ENCODE results near the gene TUBGCP3. TPM values are rescaled to one million over a fixed set of nuclear protein-coding genes. Genes with fewer than 3 reads are reported as not detected.

The TUBGCP3 gene
- total and polyA plus RNA-seq, 4 donors, result 6.7 to 31.0 (median 17.3) TPM

- no peak overlapping the region for H3K9ac ChIP-seq (ENCODE audit: low read depth in 1 of 2, low read length in 2 of 2)
- TF ChIP-seq YY1 (IDR thresholded peaks at IDR 0.05) (no peak), FOXA2 (IDR thresholded peaks at IDR 0.05) (no peak), TAF1 (conservative IDR thresholded peaks at IDR 0.05) (no peak), ZBTB33 (IDR thresholded peaks at IDR 0.05) (no peak), FOXA1 (IDR thresholded peaks at IDR 0.05) (no peak), HNF4G (IDR thresholded peaks at IDR 0.05) (no peak), RAD21 (IDR thresholded peaks at IDR 0.05) (no peak), REST (IDR thresholded peaks at IDR 0.05) (no peak), CTCF (IDR thresholded peaks at IDR 0.05; ENCODE audit: low read depth, low read length, missing input control) (no peak)
- H3K27me3 ChIP-seq (ENCODE audit: control insufficient read depth in 4 of 4, insufficient read depth in 4 of 4, low read length in 3 of 4), result no peaks in the 10 kb centered on the region
- H3K9me3 ChIP-seq (ENCODE audit: control insufficient read depth in 4 of 4, low read length in 3 of 4), result no peaks in the 10 kb centered on the region
- DNase-seq (ENCODE audit: low spot score), result no peak
- no peak overlapping the region for H3K4me3 ChIP-seq (ENCODE audit: low read depth in 1 of 3, low read length in 3 of 3)
- no peak overlapping the region for H3K27ac ChIP-seq (ENCODE audit: low read depth in 1 of 2, low read length in 2 of 2)
- WGBS, result 87% methylated on average over 12 of the region's 12 CpGs
- H3K4me1 ChIP-seq (ENCODE audit: control insufficient read depth in 4 of 4, insufficient read depth in 4 of 4, low read length in 3 of 4), result peaks cover 3 to 6% (median 4%) of the 10 kb centered on the region in 4 donors
- no peaks in the 10 kb centered on the region for H3K36me3 ChIP-seq (ENCODE audit: control insufficient read depth in 4 of 4, insufficient read depth in 3 of 4, low read depth in 1 of 4, low read length in 3 of 4)
These were observed 56.6 kb downstream of the TUBGCP3 start for GRCh38 chr13:112531263-112531794.

GRCh38 chr13:112530861-112531260, 57.1 kb downstream of the TUBGCP3 start:
- H3K9me3 ChIP-seq (ENCODE audit: control insufficient read depth in 4 of 4, low read length in 3 of 4), result no peaks in the 10 kb centered on the region
- no peak overlapping the region for H3K4me3 ChIP-seq (ENCODE audit: low read depth in 1 of 3, low read length in 3 of 3)
- no peaks in the 10 kb centered on the region for H3K36me3 ChIP-seq (ENCODE audit: control insufficient read depth in 4 of 4, insufficient read depth in 3 of 4, low read depth in 1 of 4, low read length in 3 of 4)
- peaks cover 3 to 6% (median 4%) of the 10 kb centered on the region in 4 donors for H3K4me1 ChIP-seq (ENCODE audit: control insufficient read depth in 4 of 4, insufficient read depth in 4 of 4, low read length in 3 of 4)
- TF ChIP-seq SP1 (IDR thresholded peaks at IDR 0.05) (no peak), FOXA2 (IDR thresholded peaks at IDR 0.05) (no peak), NR2F2 (IDR thresholded peaks at IDR 0.05) (no peak)
- WGBS, result 62% methylated on average over 2 of the region's 2 CpGs
- H3K27me3 ChIP-seq (ENCODE audit: control insufficient read depth in 4 of 4, insufficient read depth in 4 of 4, low read length in 3 of 4), result no peaks in the 10 kb centered on the region
- no peak for DNase-seq (ENCODE audit: low spot score)
- no peak overlapping the region for H3K9ac ChIP-seq (ENCODE audit: low read depth in 1 of 2, low read length in 2 of 2)
- no peak overlapping the region for H3K27ac ChIP-seq (ENCODE audit: low read depth in 1 of 2, low read length in 2 of 2)

GRCh38 chr13:112529216-112529615, 58.7 kb downstream of the TUBGCP3 start:
- H3K4me3 ChIP-seq (ENCODE audit: low read depth in 1 of 3, low read length in 3 of 3), result no peak overlapping the region
- H3K9ac ChIP-seq (ENCODE audit: low read depth in 1 of 2, low read length in 2 of 2), result no peak overlapping the region
- DNase-seq (ENCODE audit: low spot score), result no peak
- H3K27me3 ChIP-seq (ENCODE audit: control insufficient read depth in 4 of 4, insufficient read depth in 4 of 4, low read length in 3 of 4), result no peaks in the 10 kb centered on the region
- H3K36me3 ChIP-seq (ENCODE audit: control insufficient read depth in 4 of 4, insufficient read depth in 3 of 4, low read depth in 1 of 4, low read length in 3 of 4), result peaks cover 0 to 2% (median 0%) of the 10 kb centered on the region in 4 donors
- no peak overlapping the region for H3K27ac ChIP-seq (ENCODE audit: low read depth in 1 of 2, low read length in 2 of 2)
- 96% methylated on average over 8 of the region's 8 CpGs for WGBS
- no peaks in the 10 kb centered on the region for H3K9me3 ChIP-seq (ENCODE audit: control insufficient read depth in 4 of 4, low read length in 3 of 4)
- H3K4me1 ChIP-seq (ENCODE audit: control insufficient read depth in 4 of 4, insufficient read depth in 4 of 4, low read length in 3 of 4), result peaks cover 3 to 6% (median 4%) of the 10 kb centered on the region in 4 donors
- TF ChIP-seq SP1 (IDR thresholded peaks at IDR 0.05) (no peak), YY1 (IDR thresholded peaks at IDR 0.05) (no peak), REST (IDR thresholded peaks at IDR 0.05) (no peak), FOXA1 (IDR thresholded peaks at IDR 0.05) (no peak), HNF4G (IDR thresholded peaks at IDR 0.05) (no peak), CTCF (IDR thresholded peaks at IDR 0.05; ENCODE audit: low read depth, low read length, missing input control) (no peak), EGR1 (IDR thresholded peaks at IDR 0.05; ENCODE audit: low read depth in 2 of 2) (no peak), TAF1 (conservative IDR thresholded peaks at IDR 0.05) (no peak), FOXA2 (IDR thresholded peaks at IDR 0.05) (no peak), HNF4A (conservative IDR thresholded peaks at IDR 0.05) (no peak)
